Measurements from ENCODE around the gene EPC1.

DNA sequence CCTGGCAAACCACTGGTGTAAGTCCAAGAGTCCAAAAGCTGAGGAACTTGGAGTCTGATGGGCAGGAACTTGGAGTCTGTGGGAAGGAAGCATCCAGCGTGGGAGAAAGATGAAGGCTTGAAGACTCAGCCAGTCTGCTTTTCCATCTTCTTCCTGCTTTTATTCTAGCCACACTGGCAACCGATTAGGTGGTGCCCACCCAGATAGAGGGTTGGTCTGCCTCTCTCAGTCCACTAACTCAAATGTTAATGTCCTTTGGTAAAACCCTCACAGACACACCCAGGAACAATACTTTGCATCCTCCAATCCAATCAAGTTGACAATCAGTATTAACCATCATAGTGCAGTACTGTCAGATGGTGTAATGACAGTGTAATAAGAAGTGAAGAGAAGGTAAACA is 119.2 kb downstream of the EPC1 start:
- TF ChIP-seq, protein P1, sequence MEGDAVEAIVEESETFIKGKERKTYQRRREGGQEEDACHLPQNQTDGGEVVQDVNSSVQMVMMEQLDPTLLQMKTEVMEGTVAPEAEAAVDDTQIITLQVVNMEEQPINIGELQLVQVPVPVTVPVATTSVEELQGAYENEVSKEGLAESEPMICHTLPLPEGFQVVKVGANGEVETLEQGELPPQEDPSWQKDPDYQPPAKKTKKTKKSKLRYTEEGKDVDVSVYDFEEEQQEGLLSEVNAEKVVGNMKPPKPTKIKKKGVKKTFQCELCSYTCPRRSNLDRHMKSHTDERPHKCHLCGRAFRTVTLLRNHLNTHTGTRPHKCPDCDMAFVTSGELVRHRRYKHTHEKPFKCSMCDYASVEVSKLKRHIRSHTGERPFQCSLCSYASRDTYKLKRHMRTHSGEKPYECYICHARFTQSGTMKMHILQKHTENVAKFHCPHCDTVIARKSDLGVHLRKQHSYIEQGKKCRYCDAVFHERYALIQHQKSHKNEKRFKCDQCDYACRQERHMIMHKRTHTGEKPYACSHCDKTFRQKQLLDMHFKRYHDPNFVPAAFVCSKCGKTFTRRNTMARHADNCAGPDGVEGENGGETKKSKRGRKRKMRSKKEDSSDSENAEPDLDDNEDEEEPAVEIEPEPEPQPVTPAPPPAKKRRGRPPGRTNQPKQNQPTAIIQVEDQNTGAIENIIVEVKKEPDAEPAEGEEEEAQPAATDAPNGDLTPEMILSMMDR (conservative IDR thresholded peaks at IDR 0.05; ENCODE audit: low read length): no peak
- TF ChIP-seq EZH2phosphoT487 (IDR thresholded peaks at IDR 0.05; ENCODE audit: borderline replicate concordance): no peak

All from Loucy (cell line).